NB4 (cell line): ENCODE results near the gene EVX1.
A peak's percentile ranks its signal among the peaks of the same experiment; 100 is the strongest.

Experiments used
- CTCF ChIP-seq: IDR thresholded peaks from one replicate; pipeline ENCODE4 v1.5.1; 2012; ENCODE audit warnings: low read depth, low read length
- MAX ChIP-seq: IDR thresholded peaks from 2 replicates; pipeline ENCODE4 v1.6.1; 2011; ENCODE audit warnings: low read depth, low read length
- MYC ChIP-seq: IDR thresholded peaks from 2 replicates; pipeline ENCODE4 v1.6.1; 2011; ENCODE audit warnings: low read depth, low read length
- POLR2A ChIP-seq: IDR thresholded peaks from 2 replicates; pipeline ENCODE4 v1.6.1; 2011; ENCODE audit warnings: mild to moderate bottlenecking; ENCODE audit not compliant: insufficient read length; ENCODE audit errors: extremely low read depth

GRCh38 chr7:27198138-27198841 is 44.3 kb upstream of the EVX1 start:
- TF ChIP-seq POLR2A (no peak), CTCF (no peak), MYC (peak; percentile 31; the same call in 1 of the 2 replicates), MAX (no peak)
